Liver (tissue), 9 donors: ENCODE measurements around the gene CACNB4. TPM values are rescaled to one million over a fixed set of nuclear protein-coding genes. Genes with fewer than 3 reads are reported as not detected.

Source experiments
- DNase-seq: peaks from one replicate; pipeline ENCODE4 v3.0.0-alpha.2; 2017; ENCODE audit warnings: low spot score
- H3K27ac ChIP-seq, 2 donors: one replicate each; pipeline ENCODE4 v1.7.0; 2013; ENCODE audit warnings: inconsistent platforms in 2 of 2, low read length in 2 of 2, control low read depth in 1 of 2, low read depth in 1 of 2, mild to moderate bottlenecking in 1 of 2
- H3K27me3 ChIP-seq, 4 donors: one replicate each; pipeline versions ENCODE4 v1.6.1 to v1.7.0; 2013; ENCODE audit warnings: low read length in 3 of 4, inconsistent platforms in 1 of 4, mild to moderate bottlenecking in 1 of 4, moderate library complexity in 1 of 4; ENCODE audit not compliant: control insufficient read depth in 4 of 4, insufficient read depth in 4 of 4
- H3K36me3 ChIP-seq, 4 donors: one replicate each; pipeline versions ENCODE4 v1.6.1 to v1.7.0; 2013; ENCODE audit warnings: low read length in 3 of 4, mild to moderate bottlenecking in 3 of 4, low read depth in 1 of 4, moderate library complexity in 1 of 4; ENCODE audit not compliant: control insufficient read depth in 4 of 4, insufficient read depth in 3 of 4
- H3K4me1 ChIP-seq, 4 donors: one replicate each; pipeline versions ENCODE4 v1.6.1 to v1.7.0; 2013; ENCODE audit warnings: low read length in 3 of 4, mild to moderate bottlenecking in 3 of 4, moderate library complexity in 1 of 4; ENCODE audit not compliant: control insufficient read depth in 4 of 4, insufficient read depth in 4 of 4
- H3K4me3 ChIP-seq, 3 donors: one replicate each; pipeline versions ENCODE4 v1.6.1 to v1.7.0; 2013; ENCODE audit warnings: low read length in 3 of 3, control low read depth in 1 of 3, low read depth in 1 of 3, mild to moderate bottlenecking in 1 of 3
- H3K9ac ChIP-seq, 2 donors: one replicate each; pipeline ENCODE4 v1.7.0; 2013; ENCODE audit warnings: low read length in 2 of 2, mild to moderate bottlenecking in 2 of 2, moderate library complexity in 2 of 2, control low read depth in 1 of 2, low read depth in 1 of 2
- H3K9me3 ChIP-seq, 4 donors: one replicate each; pipeline versions ENCODE4 v1.6.1 to v1.7.0; 2013; ENCODE audit warnings: low read length in 3 of 4; ENCODE audit not compliant: control insufficient read depth in 4 of 4
- ATF3 ChIP-seq: IDR thresholded peaks from 2 replicates; pipeline ENCODE4 v1.6.1; 2016; ENCODE audit warnings: antibody characterized with exemption
- EGR1 ChIP-seq, 2 donors: IDR thresholded peaks; 2 replicates each; pipeline ENCODE4 v1.6.1; 2016 to 2018; ENCODE audit warnings: antibody characterized with exemption in 2 of 2, low read depth in 2 of 2
- FOXA1 ChIP-seq: IDR thresholded peaks from 2 replicates; pipeline ENCODE4 v1.6.1; 2016; ENCODE audit warnings: antibody characterized with exemption
- FOXA2 ChIP-seq: IDR thresholded peaks from 2 replicates; pipeline ENCODE4 v1.6.1; 2016; ENCODE audit warnings: antibody characterized with exemption
- GABPA ChIP-seq, 2 donors: IDR thresholded peaks in 1 of 2; conservative IDR thresholded peaks in 1 of 2; 2 replicates each; pipeline ENCODE4 v1.6.1; 2016; ENCODE audit warnings: antibody characterized with exemption in 2 of 2, mild to moderate bottlenecking in 1 of 2, moderate library complexity in 1 of 2
- HNF4A ChIP-seq, 2 donors: conservative IDR thresholded peaks; 2 replicates each; pipeline ENCODE4 v1.6.1; 2016; ENCODE audit warnings: antibody characterized with exemption in 2 of 2, mild to moderate bottlenecking in 2 of 2
- HNF4G ChIP-seq: IDR thresholded peaks from 2 replicates; pipeline ENCODE4 v1.6.1; 2016; ENCODE audit warnings: antibody characterized with exemption
- JUND ChIP-seq, 2 donors: IDR thresholded peaks; 2 replicates each; pipeline ENCODE4 v1.6.1; 2016; ENCODE audit warnings: antibody characterized with exemption in 2 of 2
- NR2F2 ChIP-seq: IDR thresholded peaks from 2 replicates; pipeline ENCODE4 v1.6.1; 2016; ENCODE audit warnings: antibody characterized with exemption
- RAD21 ChIP-seq, 2 donors: IDR thresholded peaks; 2 replicates each; pipeline ENCODE4 v1.6.1; 2016; ENCODE audit warnings: antibody characterized with exemption in 2 of 2, mild to moderate bottlenecking in 2 of 2
- REST ChIP-seq: IDR thresholded peaks from 2 replicates; pipeline ENCODE4 v1.6.1; 2016; ENCODE audit warnings: antibody characterized with exemption, mild to moderate bottlenecking
- RXRA ChIP-seq, 2 donors: IDR thresholded peaks; 2 replicates each; pipeline ENCODE4 v1.6.1; 2017 to 2018; ENCODE audit warnings: antibody characterized with exemption in 2 of 2, mild to moderate bottlenecking in 1 of 2
- SP1 ChIP-seq: IDR thresholded peaks from 2 replicates; pipeline ENCODE4 v1.6.1; 2018; ENCODE audit warnings: antibody characterized with exemption, mild to moderate bottlenecking
- TAF1 ChIP-seq: conservative IDR thresholded peaks from 2 replicates; pipeline ENCODE4 v1.6.1; 2016; ENCODE audit warnings: antibody characterized with exemption, mild to moderate bottlenecking
- YY1 ChIP-seq: IDR thresholded peaks from 2 replicates; pipeline ENCODE4 v1.6.1; 2016; ENCODE audit warnings: antibody characterized with exemption, mild to moderate bottlenecking
- WGBS: extraction: QIAGEN DNeasy Blood & Tissue Kit; methylation state at CpG from one replicate; pipeline ENCODE4 v1.1.7; 2013; 5-methylcytosine and 5-hydroxymethylcytosine counted together
- polyA plus RNA-seq, 2 donors: library from polyadenylated mRNA; stranded (reverse) in 1 of 2; unstranded in 1 of 2; fragments of 200-250 nt in 1 of 2; fragments of >200 nt in 1 of 2; fragmentation: Nextera tagmentation in 1 of 2; extraction: Ambion mirVana in 1 of 2; gene quantifications; one replicate each; pipeline versions ENCODE4 v1.2.1 to v1.2.3, GENCODE V29; 2013 to 2015
- total RNA-seq, 2 donors: library from RNA; depleted of rRNA; stranded (reverse); fragments of >200 nt; gene quantifications; one replicate each; pipeline ENCODE4 v1.2.3, GENCODE V29; 2014
- TF ChIP-seq, protein P1 (sequence below): fragments of 150-350 bp; IDR thresholded peaks from 2 replicates; pipeline ENCODE4 v1.5.1; 2017; ENCODE audit warnings: improper control_type of control experiment, low read depth, low read length; ENCODE audit not compliant: missing input control
- TF ChIP-seq, protein P2 (sequence below): IDR thresholded peaks from 2 replicates; pipeline ENCODE4 v1.6.1; 2016; ENCODE audit warnings: antibody characterized with exemption
- TF ChIP-seq, protein P3 (sequence below): IDR thresholded peaks from 2 replicates; pipeline ENCODE4 v1.6.1; 2016; ENCODE audit warnings: antibody characterized with exemption
- donor health status: healthy.
- donor health status: healthy.
- donor health status: healthy.
- donor health status: healthy.
- donor health status: healthy.

The CACNB4 gene
- total and polyA plus RNA-seq, 4 donors: 0.02 to 0.50 (median 0.21) TPM

- no peak overlapping the region for H3K9ac ChIP-seq
- no peak overlapping the region for H3K4me3 ChIP-seq
- 97% methylated on average over 2 of the region's 2 CpGs for WGBS
- TF ChIP-seq, protein P1, sequence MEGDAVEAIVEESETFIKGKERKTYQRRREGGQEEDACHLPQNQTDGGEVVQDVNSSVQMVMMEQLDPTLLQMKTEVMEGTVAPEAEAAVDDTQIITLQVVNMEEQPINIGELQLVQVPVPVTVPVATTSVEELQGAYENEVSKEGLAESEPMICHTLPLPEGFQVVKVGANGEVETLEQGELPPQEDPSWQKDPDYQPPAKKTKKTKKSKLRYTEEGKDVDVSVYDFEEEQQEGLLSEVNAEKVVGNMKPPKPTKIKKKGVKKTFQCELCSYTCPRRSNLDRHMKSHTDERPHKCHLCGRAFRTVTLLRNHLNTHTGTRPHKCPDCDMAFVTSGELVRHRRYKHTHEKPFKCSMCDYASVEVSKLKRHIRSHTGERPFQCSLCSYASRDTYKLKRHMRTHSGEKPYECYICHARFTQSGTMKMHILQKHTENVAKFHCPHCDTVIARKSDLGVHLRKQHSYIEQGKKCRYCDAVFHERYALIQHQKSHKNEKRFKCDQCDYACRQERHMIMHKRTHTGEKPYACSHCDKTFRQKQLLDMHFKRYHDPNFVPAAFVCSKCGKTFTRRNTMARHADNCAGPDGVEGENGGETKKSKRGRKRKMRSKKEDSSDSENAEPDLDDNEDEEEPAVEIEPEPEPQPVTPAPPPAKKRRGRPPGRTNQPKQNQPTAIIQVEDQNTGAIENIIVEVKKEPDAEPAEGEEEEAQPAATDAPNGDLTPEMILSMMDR: no peak
- TF ChIP-seq JUND (IDR thresholded peaks at IDR 0.05) (no peak), FOXA2 (no peak), EGR1 (IDR thresholded peaks at IDR 0.05; ENCODE audit: low read depth in 2 of 2) (no peak), RXRA (IDR thresholded peaks at IDR 0.05) (no peak), TAF1 (no peak), YY1 (no peak), REST (no peak), HNF4A (conservative IDR thresholded peaks at IDR 0.05) (no peak), GABPA (IDR thresholded peaks at IDR 0.05 in 1 of 2, conservative IDR thresholded peaks at IDR 0.05 in 1 of 2) (no peak), ATF3 (no peak), RAD21 (IDR thresholded peaks at IDR 0.05) (no peak), HNF4G (no peak), SP1 (no peak), NR2F2 (no peak), FOXA1 (no peak)
- TF ChIP-seq, protein P2, sequence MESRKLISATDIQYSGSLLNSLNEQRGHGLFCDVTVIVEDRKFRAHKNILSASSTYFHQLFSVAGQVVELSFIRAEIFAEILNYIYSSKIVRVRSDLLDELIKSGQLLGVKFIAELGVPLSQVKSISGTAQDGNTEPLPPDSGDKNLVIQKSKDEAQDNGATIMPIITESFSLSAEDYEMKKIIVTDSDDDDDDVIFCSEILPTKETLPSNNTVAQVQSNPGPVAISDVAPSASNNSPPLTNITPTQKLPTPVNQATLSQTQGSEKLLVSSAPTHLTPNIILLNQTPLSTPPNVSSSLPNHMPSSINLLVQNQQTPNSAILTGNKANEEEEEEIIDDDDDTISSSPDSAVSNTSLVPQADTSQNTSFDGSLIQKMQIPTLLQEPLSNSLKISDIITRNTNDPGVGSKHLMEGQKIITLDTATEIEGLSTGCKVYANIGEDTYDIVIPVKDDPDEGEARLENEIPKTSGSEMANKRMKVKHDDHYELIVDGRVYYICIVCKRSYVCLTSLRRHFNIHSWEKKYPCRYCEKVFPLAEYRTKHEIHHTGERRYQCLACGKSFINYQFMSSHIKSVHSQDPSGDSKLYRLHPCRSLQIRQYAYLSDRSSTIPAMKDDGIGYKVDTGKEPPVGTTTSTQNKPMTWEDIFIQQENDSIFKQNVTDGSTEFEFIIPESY: no peak
- TF ChIP-seq, protein P3, sequence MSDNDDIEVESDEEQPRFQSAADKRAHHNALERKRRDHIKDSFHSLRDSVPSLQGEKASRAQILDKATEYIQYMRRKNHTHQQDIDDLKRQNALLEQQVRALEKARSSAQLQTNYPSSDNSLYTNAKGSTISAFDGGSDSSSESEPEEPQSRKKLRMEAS: no peak
- no peak for DNase-seq
- no peak overlapping the region for H3K27ac ChIP-seq
- no peaks in the 10 kb centered on the region for H3K9me3 ChIP-seq
- H3K27me3 ChIP-seq: no peaks in the 10 kb centered on the region
- no peaks in the 10 kb centered on the region for H3K4me1 ChIP-seq
- peaks cover 0 to 4% (median 3%) of the 10 kb centered on the region in 4 donors for H3K36me3 ChIP-seq
Measured at GRCh38 chr2:151796774-151797173, 302.1 kb downstream of the CACNB4 start.
